Neutrophil (primary cell): ENCODE results near the gene KRTAP4-4.
"Not testable (repeated sequence)": the region's sequence is repeated elsewhere in the genome, so short reads cannot be mapped to it uniquely, and the experiment has no call there.

Experiments used
- H3K27ac ChIP-seq: fragments of 200-600 bp; sonication (generic); 2 replicates; pipeline ENCODE4 v1.5.1; 2016; ENCODE audit warnings: mild to moderate bottlenecking, moderate library complexity
- H3K27me3 ChIP-seq: fragments of 200-600 bp; sonication (generic); 2 replicates; pipeline ENCODE4 v1.6.0; 2016; ENCODE audit warnings: mild to moderate bottlenecking
- H3K36me3 ChIP-seq: fragments of 200-600 bp; sonication (generic); 2 replicates; pipeline ENCODE4 v1.5.1; 2017
- H3K4me1 ChIP-seq, 2 experiments: fragments of 200-600 bp in 1 of 2; sonication (generic) in 1 of 2; 1 replicate in 1 of 2; 2 replicates in 1 of 2; pipeline versions ENCODE4 v1.5.1 to v1.6.1; 2013 to 2016; ENCODE audit warnings: low read depth in 1 of 2, low read length in 1 of 2, mild to moderate bottlenecking in 1 of 2, moderate library complexity in 1 of 2; ENCODE audit not compliant: control insufficient read depth in 1 of 2, insufficient read depth in 1 of 2
- H3K4me3 ChIP-seq, 2 experiments: fragments of 200-600 bp in 1 of 2; sonication (generic) in 1 of 2; 1 replicate in 1 of 2; 2 replicates in 1 of 2; pipeline ENCODE4 v1.5.1; 2013 to 2016; ENCODE audit warnings: low read depth in 1 of 2, low read length in 1 of 2, mild to moderate bottlenecking in 1 of 2, moderate library complexity in 1 of 2
- H3K9me3 ChIP-seq: fragments of 200-600 bp; sonication (generic); 2 replicates; pipeline ENCODE4 v1.5.1; 2016
- TF ChIP-seq, protein P1 (sequence below): fragments of 200-600 bp; sonication (generic); IDR thresholded peaks from 2 replicates; pipeline ENCODE4 v1.5.1; 2016; ENCODE audit warnings: antibody characterized with exemption

Gene KRTAP4-4

GRCh38 chr17:41160648-41161047, at the start of gene KRTAP4-4:
Gene KRTAP4-4 (minus strand): TSS chr17:41160748. CDS start chr17:41160691, 57 bp downstream.
- Histone ChIP-seq H3K9me3 (no peaks in the 10 kb centered on the region), H3K27me3 (peaks cover 9% of the 10 kb centered on the region), H3K36me3 (no peaks in the 10 kb centered on the region), H3K27ac (no peak within 1 kb of the TSS), H3K4me1 (no peaks in the 10 kb centered on the region), H3K4me3 (no peak within 1 kb of the TSS)
- TF ChIP-seq, protein P1, sequence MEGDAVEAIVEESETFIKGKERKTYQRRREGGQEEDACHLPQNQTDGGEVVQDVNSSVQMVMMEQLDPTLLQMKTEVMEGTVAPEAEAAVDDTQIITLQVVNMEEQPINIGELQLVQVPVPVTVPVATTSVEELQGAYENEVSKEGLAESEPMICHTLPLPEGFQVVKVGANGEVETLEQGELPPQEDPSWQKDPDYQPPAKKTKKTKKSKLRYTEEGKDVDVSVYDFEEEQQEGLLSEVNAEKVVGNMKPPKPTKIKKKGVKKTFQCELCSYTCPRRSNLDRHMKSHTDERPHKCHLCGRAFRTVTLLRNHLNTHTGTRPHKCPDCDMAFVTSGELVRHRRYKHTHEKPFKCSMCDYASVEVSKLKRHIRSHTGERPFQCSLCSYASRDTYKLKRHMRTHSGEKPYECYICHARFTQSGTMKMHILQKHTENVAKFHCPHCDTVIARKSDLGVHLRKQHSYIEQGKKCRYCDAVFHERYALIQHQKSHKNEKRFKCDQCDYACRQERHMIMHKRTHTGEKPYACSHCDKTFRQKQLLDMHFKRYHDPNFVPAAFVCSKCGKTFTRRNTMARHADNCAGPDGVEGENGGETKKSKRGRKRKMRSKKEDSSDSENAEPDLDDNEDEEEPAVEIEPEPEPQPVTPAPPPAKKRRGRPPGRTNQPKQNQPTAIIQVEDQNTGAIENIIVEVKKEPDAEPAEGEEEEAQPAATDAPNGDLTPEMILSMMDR, result no peak

GRCh38 chr17:41199421-41200078, 39.0 kb upstream of the KRTAP4-4 start:
- Histone ChIP-seq H3K27ac (no peak overlapping the region), H3K4me1 (no peaks in the 10 kb centered on the region), H3K9me3 (no peaks in the 10 kb centered on the region), H3K4me3 (no peak overlapping the region), H3K27me3 (no peaks in the 10 kb centered on the region), H3K36me3 (no peaks in the 10 kb centered on the region)
- TF ChIP-seq, protein P1, result no peak

DNA sequence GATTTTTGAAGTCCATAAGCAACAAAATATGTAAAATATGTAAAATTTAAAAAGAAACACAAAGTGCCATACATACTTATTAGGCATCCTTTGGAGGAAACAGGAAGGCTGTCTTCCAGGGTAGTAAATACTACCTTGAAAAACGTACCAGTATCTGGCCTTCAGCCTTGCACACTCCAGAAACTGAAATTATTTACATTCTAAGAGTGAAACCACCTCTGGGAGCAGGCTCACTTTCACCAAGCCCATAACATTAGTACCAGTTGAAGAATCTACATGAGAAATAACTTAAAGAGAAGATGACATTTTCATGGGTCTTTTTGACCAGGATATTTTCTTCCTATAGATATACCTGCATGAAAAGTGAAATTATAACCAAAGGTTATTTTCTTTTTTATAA, 35.5 kb upstream of the KRTAP4-4 start:
- TF ChIP-seq, protein P1, result no peak
- no peaks in the 10 kb centered on the region for H3K4me1 ChIP-seq
- H3K27me3 ChIP-seq, result no peaks in the 10 kb centered on the region
- no peak overlapping the region for H3K27ac ChIP-seq
- no peaks in the 10 kb centered on the region for H3K36me3 ChIP-seq
- no peak overlapping the region for H3K4me3 ChIP-seq
- H3K9me3 ChIP-seq, result no peaks in the 10 kb centered on the region

DNA sequence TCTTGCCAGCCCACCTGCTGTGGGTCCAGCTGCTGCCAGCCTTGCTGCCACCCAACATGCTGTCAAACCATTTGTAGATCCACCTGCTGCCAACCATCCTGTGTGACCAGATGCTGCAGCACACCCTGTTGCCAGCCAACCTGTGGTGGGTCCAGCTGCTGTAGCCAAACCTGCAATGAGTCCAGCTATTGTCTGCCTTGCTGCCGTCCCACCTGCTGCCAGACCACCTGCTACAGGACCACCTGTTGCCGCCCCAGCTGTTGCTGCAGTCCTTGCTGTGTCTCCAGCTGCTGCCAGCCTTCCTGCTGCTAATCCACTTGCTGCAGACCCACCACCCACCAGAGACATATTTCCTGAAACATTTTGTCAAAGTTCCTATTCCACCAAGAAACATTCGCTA, 29.8 kb upstream of the KRTAP4-4 start:
- H3K27ac ChIP-seq, result no peak overlapping the region
- H3K9me3 ChIP-seq, result no peaks in the 10 kb centered on the region
- H3K27me3 ChIP-seq, result peaks cover 42% of the 10 kb centered on the region
- H3K36me3 ChIP-seq, result no peaks in the 10 kb centered on the region
- no peaks in the 10 kb centered on the region for H3K4me1 ChIP-seq
- TF ChIP-seq, protein P1, result no peak
- no peak overlapping the region for H3K4me3 ChIP-seq

DNA sequence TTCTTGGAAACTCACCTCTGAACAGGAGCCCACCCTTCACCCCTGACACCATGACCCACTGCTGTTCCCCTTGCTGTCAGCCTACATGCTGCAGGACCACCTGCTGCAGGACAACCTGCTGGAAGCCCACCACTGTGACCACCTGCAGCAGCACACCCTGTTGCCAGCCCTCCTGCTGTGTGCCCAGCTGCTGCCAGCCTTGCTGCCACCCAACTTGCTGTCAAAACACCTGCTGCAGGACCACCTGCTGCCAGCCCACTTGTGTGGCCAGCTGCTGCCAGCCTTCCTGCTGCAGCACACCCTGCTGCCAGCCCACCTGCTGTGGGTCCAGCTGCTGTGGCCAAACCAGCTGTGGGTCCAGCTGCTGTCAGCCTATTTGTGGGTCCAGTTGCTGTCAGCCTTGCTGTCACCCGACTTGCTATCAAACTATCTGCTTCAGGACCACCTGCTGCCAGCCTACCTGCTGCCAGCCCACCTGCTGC, 29.3 kb upstream of the KRTAP4-4 start, which contains the start of gene KRTAP9-1:
Gene KRTAP9-1, plus strand, starts transcription at position 51 of the 482 bp plus-strand sequence. Its CDS starts 0 bp downstream, at position 51.
- peaks cover 44% of the 10 kb centered on the region for H3K27me3 ChIP-seq
- not testable (repeated sequence) for H3K36me3 ChIP-seq, H3K9me3 ChIP-seq, H3K4me3 ChIP-seq, H3K27ac ChIP-seq, H3K4me1 ChIP-seq

- Histone ChIP-seq H3K9me3 (no peaks in the 10 kb centered on the region), H3K4me3 (no peak overlapping the region), H3K4me1 (no peaks in the 10 kb centered on the region), H3K27ac (no peak overlapping the region), H3K36me3 (no peaks in the 10 kb centered on the region), H3K27me3 (peaks cover 50% of the 10 kb centered on the region)
- TF ChIP-seq, protein P1, result no peak
These were observed 26.3 kb upstream of the KRTAP4-4 start for GRCh38 chr17:41186872-41187271.
